HG02840 (cell line): Measurements from ENCODE around the gene THSD8.

Experiments used
- ATAC-seq: cut with Tn5 transposase; IDR thresholded peaks from one replicate; pipeline ENCODE4 v1.9.1; 2021; ENCODE audit warnings: mild to moderate bottlenecking, moderate library complexity, moderate number of reproducible peaks; ENCODE audit not compliant: unreplicated experiment, low FRiP score

The THSD8 gene

DNA sequence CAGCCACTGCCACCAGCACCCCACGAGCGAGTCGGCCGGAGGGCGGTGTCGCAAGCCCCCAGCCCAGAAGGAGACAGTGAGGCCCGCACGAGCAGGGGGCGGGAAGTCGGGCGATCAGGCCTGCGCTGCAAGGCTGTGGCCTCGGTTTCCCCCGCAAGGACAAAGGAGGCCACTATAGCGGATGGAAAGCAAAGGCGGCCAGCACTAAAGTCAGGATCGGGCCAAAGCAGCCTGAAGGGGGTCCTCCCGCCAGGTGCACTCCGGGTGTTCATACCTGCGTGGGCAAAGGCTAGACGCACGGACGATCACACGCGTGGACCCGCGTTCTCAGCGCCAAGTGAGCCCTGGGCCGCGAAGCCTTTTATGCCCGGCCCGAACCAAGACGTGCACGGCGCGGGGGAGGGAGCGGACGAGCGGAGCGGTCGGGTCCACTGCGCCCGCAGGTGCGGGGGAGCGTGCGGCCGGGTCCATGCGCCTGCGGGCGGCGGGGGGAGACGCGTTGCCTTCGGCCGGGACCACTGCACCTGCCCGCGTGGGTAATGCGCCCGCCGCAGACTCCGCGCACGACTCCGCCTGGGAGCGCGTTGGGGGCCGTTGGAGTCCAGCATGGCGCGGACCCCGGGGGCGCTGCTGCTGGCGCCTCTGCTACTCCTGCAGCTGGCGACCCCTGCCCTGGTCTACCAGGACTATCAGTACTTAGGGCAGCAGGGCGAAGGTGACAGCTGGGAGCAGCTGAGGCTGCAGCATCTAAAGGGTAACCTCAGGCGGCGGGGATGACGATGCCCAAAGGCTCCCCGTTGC, at the start of gene THSD8, which contains the start of gene PRDX2:
Gene THSD8, plus strand, starts transcription at position 604 of the 801 bp plus-strand sequence. Its CDS starts 3 bp downstream, at position 607.
Gene PRDX2, minus strand, starts transcription at position 335 of the 801 bp plus-strand sequence. CDS start 539 bp downstream, outside the sequence.
- no peak for ATAC-seq

GRCh38 chr19:12754465-12755196, 47.2 kb upstream of the THSD8 start:
- no peak for ATAC-seq

DNA sequence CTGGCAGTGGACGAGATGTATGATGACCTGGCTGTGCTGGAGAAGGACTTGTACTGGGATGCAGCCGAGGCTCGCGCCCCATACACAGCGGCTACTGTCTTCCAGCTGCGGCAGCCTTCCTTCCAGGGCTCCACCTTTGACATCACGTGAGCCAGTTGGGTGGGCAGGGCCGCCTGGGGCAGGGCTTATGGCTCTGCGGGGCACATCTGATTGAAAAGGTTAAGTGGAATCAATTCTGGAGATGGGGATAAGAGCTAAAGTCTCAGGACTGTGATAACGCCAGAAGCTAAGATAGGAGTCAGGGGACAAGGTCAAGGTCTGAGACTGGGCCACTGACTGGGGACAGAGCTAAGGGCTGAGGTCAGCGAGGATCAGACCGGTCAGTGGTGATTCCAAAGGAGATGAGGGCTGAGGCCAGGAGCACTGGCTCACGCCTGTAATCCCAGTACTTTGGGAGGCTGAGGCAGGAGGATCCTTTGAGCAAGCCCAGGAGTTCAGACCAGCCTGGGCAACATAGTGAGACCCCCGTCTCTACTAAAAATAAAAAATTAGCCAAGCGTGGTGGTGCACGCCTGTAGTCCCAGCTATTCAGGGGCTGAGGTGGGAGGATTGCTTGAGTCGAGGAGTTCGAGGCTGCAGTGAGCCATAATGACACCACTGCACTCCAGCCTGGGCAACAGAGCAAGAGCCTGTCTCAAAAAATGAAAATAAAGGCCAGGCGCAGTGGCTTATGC, 45.6 kb upstream of the THSD8 start:
- ATAC-seq = no peak

DNA sequence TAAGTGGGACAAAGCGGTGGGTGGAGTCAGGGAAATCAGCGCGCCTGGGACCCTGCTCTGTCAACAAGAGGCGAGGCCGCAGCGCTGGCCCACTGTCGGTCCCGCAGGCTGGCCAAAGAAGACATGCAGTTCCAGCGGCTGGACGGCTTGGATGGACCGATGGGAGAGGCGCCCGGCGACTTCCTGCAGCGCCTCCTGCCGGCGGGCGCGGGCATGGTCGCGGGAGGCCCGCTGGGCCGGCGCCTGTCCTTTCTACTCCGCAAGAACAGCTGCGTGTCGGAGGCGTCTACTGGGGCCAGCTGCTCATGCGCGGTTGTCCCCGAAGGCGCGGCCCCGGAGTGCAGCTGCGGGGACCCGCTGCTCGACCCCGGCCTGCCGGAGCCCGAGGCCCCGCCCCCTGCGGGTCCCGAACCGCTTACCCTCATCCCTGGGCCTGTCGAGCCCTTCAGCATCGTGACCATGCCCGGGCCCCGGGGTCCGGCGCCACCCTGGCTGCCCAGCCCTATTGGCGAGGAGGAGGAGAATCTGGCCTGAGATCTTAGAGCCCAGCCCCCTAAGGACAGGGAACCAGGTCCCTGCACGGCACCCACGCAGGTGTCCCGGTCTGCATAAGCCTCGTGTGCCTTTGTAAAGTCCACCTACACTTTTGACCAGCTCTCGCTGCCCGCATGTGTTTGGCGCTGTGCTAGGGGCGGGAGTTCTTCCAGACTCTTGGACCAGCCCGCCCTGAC, 44.2 kb upstream of the THSD8 start:
- no peak for ATAC-seq

DNA sequence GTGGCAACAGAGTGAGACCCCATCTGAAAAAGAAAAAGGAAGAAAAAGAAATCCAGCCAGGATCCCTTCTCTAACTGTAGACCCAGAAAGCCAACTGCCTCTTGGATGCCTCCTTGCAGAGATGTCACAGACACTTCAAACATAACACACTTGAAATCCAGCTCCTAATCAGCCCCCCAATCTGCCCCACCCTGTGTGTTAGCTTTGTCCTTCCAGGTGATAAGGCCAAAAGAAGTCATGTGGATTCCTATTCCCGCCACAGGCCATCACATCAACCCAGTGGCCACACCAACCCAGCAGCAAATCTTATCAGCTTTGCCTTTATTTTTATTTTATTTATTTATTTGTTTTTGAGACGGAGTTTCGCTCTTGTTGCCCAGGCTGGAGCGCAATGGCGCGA, 42.2 kb upstream of the THSD8 start:
- no peak for ATAC-seq

DNA sequence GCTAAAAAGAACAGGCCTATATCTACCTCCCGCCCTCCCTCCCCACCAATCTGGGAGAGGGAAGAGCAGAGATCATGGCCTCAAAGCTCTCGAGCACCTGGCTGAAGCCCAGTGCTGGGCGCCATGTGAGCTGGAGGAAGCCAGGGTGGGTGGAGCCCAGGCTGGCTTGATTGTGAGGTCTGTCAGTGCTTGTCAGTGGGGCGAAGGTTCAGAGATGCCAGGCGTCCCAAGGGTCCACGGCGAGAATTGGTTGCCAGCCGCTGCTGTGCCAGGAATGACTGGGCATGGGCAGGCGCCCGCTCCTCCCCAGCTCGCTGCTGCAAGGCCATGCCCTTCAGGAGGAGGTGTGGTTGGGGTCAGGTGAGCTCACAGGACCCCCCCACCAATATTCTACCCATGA, 38.8 kb upstream of the THSD8 start:
- ATAC-seq = no peak

DNA sequence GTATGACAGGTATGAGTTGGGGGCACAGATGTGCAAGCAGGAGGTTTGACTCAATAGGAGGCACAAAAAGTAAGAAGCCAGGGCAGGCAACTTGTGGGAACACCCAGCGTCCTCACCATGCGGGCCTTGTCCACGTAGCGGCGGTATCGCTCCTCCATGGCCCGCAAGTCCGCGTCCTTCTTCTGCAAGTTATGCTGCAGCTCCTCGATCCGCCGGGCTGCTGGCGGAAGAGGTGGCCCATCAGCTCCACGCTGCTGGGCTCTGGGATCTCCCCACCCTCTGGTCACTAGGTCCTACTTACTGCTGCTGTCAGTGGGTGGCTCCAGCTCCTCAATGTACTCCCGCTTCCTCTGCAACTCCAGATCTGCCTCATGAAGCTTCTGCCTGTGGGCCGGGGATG, 37.2 kb upstream of the THSD8 start:
- ATAC-seq = no peak

- ATAC-seq = no peak
Observed at GRCh38 chr19:12766051-12766521, 35.8 kb upstream of the THSD8 start.

- ATAC-seq = no peak
Observed at GRCh38 chr19:12767150-12767549, 34.7 kb upstream of the THSD8 start.

DNA sequence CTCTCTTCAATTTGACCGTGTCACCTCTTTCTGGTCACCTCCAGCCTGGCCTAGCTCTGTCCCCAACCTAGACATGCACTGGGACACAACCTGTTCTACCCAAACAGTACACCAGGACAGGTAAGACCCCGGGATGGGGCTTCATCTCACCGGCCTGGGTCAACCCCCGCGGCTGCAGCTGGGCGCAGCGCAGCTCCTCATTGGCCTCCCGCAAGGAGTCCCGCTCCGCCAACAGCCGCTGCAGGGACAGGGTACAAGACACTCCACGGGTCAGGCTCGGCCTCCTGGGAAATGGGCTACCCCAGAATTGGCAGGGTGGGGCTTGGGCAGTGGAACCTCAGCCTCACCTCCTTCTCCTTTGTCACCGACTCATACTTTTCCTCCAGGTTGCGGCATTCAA, 34.2 kb upstream of the THSD8 start:
- no peak for ATAC-seq

GRCh38 chr19:12769689-12770088, 32.2 kb upstream of the THSD8 start:
- ATAC-seq = no peak

GRCh38 chr19:12770922-12771321, 30.9 kb upstream of the THSD8 start:
- ATAC-seq = no peak

GRCh38 chr19:12772323-12772722, 29.5 kb upstream of the THSD8 start:
- no peak for ATAC-seq

GRCh38 chr19:12773571-12773970, 28.3 kb upstream of the THSD8 start:
- ATAC-seq = no peak

- peak; percentile 1 for ATAC-seq
Observed at GRCh38 chr19:12774588-12775555, 27.0 kb upstream of the THSD8 start, which contains the start of gene HOOK2. HOOK2 (minus strand) TSS chr19:12775552; CDS start chr19:12775449, 103 bp downstream.

GRCh38 chr19:12777217-12778016, 24.5 kb upstream of the THSD8 start:
- ATAC-seq = no peak

- ATAC-seq = no peak
Observed at GRCh38 chr19:12778017-12778904, 23.6 kb upstream of the THSD8 start.
